ENCODE results near the gene TGFBR3L.
"Not testable (repeated sequence)": the region's sequence is repeated elsewhere in the genome, so short reads cannot be mapped to it uniquely, and the experiment has no call there.

TGFBR3L gene

GRCh38 chr19:7917267-7918061 is 2.8 kb downstream of the TGFBR3L start (continued):
- TF ChIP-seq ZNF791 (tag by site-specific recombination; IDR thresholded peaks at IDR 0.05) (no peak), ZNF155 (tag by site-specific recombination; IDR thresholded peaks at IDR 0.05) (no peak)

- peaks cover 0 to 13% of the 10 kb centered on the region in 2 experiments; a peak in 2 of 3 replicates for H3K36me3 ChIP-seq (ENCODE audit: control insufficient read depth in 2 of 2, insufficient read depth in 1 of 2, low read length in 2 of 2)
- not testable (repeated sequence) for H3K4me1 ChIP-seq (ENCODE audit: control insufficient read depth, insufficient read depth, low read length); H3K4me3 ChIP-seq (ENCODE audit: low read depth, low read length); H3K27ac ChIP-seq (ENCODE audit: extremely low read depth, low read depth, low read length); H3K9me3 ChIP-seq (ENCODE audit: control insufficient read depth, insufficient read depth, low read depth, low read length)
- CTCF ChIA-PET, result interaction anchor here (0.6 to 2.5 kb wide), 9 partner anchors 9 to 402 kb away, joined by 3 to 21 read pairs (median 3); partner anchors contain the start of gene TIMM44
- POLR2A ChIA-PET, result interaction anchor here (0.6 to 2.2 kb wide), 7 partner anchors 9 to 518 kb away, joined by 3 to 9 read pairs (median 5); partner anchors contain the start of genes ELAVL1, MAP2K7 and TIMM44
- TF ChIP-seq ZNF335 (tag by site-specific recombination; conservative IDR thresholded peaks at IDR 0.05) (peak; percentile 31), KLF1 (tag by site-specific recombination; IDR thresholded peaks at IDR 0.05) (peak; percentile 85), KLF7 (tag by site-specific recombination; IDR thresholded peaks at IDR 0.05; ENCODE audit: borderline replicate concordance) (0 out of 2 replicates have a peak, but pooled peaks have one; percentile 16), HIC1 (tag by site-specific recombination; IDR thresholded peaks at IDR 0.05) (0 out of 2 replicates have a peak, but pooled peaks have one; percentile 42), ZNF146 (tag by site-specific recombination; IDR thresholded peaks at IDR 0.05) (peak; percentile 3; the same call in 1 of the 2 replicates), ZNF2 (tag by site-specific recombination; IDR thresholded peaks at IDR 0.05) (peak; percentile 63; the same call in 1 of the 2 replicates), ZBTB8A (tag by site-specific recombination; IDR thresholded peaks at IDR 0.05) (peak; percentile 95; the same call in 1 of the 2 replicates), KLF8 (tag by site-specific recombination; IDR thresholded peaks at IDR 0.05) (peak; percentile 20; the same call in 1 of the 2 replicates)
These were observed 3.5 kb downstream of the TGFBR3L start for GRCh38 chr19:7918062-7918614.

GRCh38 chr19:7918615-7919421 is 4.2 kb downstream of the TGFBR3L start:
- Histone ChIP-seq H3K36me3 (ENCODE audit: control insufficient read depth in 2 of 2, insufficient read depth in 1 of 2, low read length in 2 of 2) (peaks cover 0 to 15% of the 10 kb centered on the region in 2 experiments; a peak in 1 of 3 replicates), H3K4me3 (ENCODE audit: low read depth, low read length) (no peak overlapping the region), H3K27ac (ENCODE audit: extremely low read depth, low read depth, low read length) (no peak overlapping the region), H3K9me3 (ENCODE audit: control insufficient read depth, insufficient read depth, low read depth, low read length) (no peaks in the 10 kb centered on the region), H3K4me1 (ENCODE audit: control insufficient read depth, insufficient read depth, low read length) (peaks cover 3% of the 10 kb centered on the region; the same call in 1 of the 2 replicates)
- POLR2A ChIA-PET, result interaction anchor here (1.1 to 3.5 kb wide), 11 partner anchors 7 to 87 kb away, joined by 3 to 36 read pairs (median 14); partner anchors contain the start of genes ELAVL1, LRRC8E, MAP2K7 and TIMM44
- TF ChIP-seq ZNF155 (tag by site-specific recombination; IDR thresholded peaks at IDR 0.05) (no peak), TSHZ1 (tag by site-specific recombination; IDR thresholded peaks at IDR 0.05; ENCODE audit: borderline replicate concordance) (no peak), OVOL3 (tag by site-specific recombination; IDR thresholded peaks at IDR 0.05) (no peak), ZNF560 (tag by site-specific recombination; IDR thresholded peaks at IDR 0.05; ENCODE audit: borderline replicate concordance) (no peak), WT1 (tag by site-specific recombination; IDR thresholded peaks at IDR 0.05) (no peak), KLF1 (tag by site-specific recombination; IDR thresholded peaks at IDR 0.05) (peak; percentile 40; the same call in 1 of the 2 replicates), ZBTB8A (tag by site-specific recombination; IDR thresholded peaks at IDR 0.05) (no peak), EGR2 (tag by site-specific recombination; IDR thresholded peaks at IDR 0.05; ENCODE audit: low read depth) (no peak), BCL11A (tag by site-specific recombination; IDR thresholded peaks at IDR 0.05; ENCODE audit: low read depth) (no peak)
- CTCF ChIA-PET, result interaction anchor here (0.7 to 3.1 kb wide), 8 partner anchors 10 to 401 kb away, joined by 3 to 25 read pairs (median 3); partner anchors contain the start of genes MAP2K7 and TIMM44
